KG1 (cell line): ENCODE results near the gene RNF151.
"Not testable (repeated sequence)": the region's sequence is repeated elsewhere in the genome, so short reads cannot be mapped to it uniquely, and the experiment has no call there.

ENCODE experiments used
- DNase-seq: peaks from one replicate; lab custom pipeline; 2025; lab: John Stamatoyannopoulos, UW

RNF151 gene

DNA sequence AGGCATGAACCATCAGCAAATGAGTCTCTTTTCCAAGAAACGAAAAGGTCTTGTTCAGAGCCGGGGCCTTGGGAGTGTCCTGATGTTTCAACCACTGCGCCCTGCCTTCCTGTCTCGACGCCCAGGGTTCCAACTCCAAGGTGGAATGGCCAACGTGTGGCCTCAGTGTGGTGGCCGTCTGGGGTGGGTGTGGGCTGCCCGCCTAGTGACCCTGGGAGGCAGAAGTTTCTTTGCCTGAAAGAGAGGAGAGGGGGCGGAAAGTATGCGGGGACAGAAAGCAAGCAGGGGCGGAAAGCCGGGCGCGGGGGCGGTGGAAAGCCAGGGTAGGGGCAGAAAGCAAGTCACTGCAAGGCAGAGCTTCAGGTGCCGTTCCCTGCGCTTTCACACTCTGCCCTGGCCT is 27.7 kb upstream of the RNF151 start:
- no peak for DNase-seq

DNA sequence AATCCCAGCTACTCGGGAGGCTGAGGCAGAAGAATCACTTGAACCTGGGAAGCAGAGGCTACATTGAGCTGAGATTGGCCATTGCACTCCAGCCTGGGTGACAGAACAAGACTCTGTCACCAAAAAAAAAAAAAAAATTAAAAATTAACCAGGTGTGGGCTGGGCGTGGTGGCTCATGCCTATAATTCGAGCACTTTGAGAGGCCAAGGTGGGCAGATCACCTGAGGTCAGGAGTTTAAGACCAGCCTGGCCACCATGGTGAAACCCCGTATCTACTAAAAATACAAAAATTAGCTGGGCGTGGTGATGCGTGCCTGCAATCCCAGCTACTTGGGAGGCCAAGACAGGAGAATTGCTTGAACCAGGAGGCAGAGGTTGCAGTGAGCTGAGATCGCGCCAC is 26.8 kb upstream of the RNF151 start:
- DNase-seq: not testable (repeated sequence)

DNA sequence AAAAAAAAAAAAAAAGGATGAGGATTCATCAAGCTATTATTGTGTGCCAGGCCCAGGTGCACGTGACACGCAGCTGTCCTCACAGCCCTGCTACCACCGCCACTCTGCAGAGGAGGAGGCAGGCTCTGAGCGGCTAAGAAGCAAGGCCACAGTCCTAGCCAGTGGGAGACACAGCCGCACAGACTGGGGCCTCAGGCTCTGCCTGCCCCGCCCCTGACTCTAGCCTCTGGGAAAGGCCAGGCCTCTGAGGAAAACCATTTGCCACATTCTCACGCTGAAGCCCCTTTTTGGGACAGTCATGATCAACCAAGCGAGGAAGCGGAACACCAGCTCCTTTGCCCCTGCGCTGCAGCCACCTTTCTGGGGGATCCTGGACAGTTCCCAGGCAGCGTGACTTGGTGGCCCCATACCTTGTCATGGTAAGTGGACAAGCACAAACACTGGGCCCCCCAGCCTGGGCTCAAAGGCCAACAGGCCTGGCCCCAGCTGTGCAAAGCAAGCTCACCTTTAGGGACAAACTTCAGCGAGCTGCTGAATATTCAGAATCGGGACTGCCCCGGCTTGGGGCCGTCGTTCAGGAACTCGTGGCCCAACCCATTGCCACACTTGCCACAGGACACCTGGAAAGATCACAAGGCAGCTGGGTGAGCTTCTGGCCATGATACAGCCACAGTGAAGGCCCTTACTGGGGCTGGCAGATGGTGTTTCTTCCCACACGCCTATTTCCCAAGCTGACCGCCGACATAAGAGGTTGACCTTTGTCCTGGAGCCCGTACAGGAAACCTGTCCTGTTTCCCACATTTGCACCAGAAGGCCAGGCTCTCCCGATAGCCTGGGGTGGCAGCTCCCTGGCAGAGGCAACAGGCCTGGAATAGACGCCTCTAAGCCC is 26.1 kb upstream of the RNF151 start:
- no peak for DNase-seq

DNA sequence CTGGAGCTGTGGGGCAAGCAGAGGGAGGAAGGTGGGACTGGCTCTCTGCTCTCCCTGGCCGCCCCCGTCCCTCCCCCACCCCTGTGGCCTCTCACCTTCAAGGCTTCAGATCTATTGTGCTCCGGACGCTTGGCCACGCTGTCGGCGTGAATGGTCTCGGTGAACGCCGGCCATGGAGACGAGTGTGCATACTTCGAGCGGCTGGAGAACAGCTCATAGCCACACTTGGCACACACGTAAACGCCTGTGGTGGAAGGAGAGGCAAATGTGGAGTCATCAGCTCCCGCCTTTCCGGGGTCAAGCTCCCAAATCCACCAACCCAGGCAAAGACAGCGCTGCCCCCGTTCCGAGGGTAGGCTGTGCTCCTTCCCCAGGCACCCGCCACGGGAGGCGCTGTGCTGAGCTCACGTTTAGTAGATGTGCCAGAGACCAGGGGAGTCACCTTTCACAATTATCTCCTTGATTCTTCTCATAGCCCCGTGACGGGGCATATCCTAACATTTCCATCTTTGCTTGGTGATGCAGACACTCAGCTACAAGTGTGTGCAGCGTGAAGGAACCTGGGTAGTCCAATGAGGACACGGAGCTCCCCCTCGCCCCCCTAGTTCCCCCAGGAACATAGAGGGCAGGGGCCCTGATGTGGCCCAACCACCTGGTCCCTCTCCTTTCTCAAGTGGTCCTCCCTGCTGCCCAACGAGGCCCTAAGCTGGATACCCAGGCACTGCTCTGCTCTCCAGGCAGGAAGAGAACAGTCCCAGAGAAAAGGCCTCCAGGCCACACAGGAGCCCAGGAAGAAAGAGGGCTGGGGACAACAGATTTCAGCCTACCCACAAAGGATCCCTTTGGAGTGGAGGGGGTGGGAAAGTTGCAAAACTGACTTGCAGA is 25.3 kb upstream of the RNF151 start:
- no peak for DNase-seq

DNA sequence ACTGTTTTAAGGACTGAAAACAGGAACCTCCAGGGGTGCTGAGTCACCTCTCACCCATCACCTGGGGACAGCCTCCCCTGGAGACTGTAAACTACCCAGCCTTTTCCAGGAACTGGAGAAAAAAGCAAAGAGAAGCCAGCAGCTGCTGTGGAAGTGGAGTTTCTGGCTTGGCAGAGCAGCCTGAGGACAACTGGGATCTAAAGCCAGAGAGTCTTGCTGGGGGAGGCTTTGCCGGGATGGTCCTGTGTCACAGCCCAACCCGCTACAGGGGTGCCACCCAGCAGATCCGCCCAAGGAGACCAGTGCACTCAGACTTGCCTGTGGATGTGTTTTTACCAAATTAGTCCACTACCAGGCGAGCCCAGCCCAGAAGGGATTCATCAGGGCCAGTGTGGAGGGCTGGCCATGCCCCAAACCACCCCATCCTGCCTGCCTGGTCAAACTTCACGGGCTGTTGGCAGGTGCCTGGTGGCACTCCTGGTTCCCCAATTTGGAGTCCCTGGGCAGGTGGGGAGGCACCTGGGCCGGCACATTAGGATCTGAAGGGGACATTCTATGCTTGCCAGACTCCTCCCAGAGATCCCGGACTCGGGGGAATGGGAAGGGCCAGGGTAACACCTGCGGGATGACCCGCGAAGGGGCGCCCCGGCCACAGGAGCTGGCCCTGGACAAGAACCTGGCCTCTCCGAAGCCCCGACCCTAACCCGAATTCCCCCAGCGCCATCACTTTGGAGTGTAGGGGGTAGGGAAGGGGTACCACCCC is 24.4 kb upstream of the RNF151 start:
- DNase-seq: no peak

DNA sequence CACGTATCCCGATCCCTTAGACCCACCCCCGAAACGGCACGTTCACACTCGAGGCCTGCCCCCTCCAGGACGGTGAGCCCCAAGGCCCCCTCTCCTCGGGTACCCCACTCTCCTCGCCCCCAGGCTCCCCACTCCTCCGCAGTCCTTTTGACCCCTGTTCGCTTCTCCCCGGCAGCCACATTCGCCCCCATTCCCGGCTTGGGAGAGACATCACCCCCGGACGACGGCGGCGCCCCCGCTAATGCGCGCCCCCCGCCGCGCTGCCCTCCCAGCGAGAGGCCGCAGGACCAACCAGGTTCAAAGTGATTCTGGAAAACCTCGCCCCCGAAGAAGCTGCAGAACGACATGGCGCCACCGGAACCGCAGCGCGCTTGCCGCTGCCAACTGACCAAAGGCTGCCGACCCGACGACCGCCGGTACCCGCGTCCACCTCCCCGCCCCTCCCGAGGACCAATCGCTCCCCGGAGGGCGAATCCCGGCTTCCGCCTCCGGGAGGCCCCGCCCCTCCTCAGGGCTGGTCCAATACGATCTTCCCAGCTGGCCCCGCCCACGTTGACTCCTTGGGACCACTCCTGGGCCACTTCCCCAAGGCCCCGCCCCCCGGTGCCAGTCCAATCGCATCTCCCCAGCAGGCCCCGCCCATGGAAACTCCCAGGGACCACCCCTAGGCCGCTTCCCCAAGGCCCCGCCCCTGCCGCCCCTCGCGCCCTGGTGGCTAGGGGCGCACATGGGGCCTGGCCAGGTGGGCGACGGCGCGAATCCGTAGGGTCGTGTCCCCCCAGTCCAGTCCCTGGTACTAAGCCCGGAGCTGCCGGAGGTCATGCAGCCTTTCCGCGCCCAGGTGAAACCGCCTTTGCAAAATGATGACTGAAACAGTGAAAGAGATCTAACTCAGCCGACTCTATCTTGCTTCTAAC is 23.6 kb upstream of the RNF151 start, which contains the start of gene MSRB1:
MSRB1 (minus strand) TSS at position 390 of the 917 bp plus-strand sequence; CDS start at position 347, 43 bp downstream.
- peak; percentile 97 for DNase-seq

DNA sequence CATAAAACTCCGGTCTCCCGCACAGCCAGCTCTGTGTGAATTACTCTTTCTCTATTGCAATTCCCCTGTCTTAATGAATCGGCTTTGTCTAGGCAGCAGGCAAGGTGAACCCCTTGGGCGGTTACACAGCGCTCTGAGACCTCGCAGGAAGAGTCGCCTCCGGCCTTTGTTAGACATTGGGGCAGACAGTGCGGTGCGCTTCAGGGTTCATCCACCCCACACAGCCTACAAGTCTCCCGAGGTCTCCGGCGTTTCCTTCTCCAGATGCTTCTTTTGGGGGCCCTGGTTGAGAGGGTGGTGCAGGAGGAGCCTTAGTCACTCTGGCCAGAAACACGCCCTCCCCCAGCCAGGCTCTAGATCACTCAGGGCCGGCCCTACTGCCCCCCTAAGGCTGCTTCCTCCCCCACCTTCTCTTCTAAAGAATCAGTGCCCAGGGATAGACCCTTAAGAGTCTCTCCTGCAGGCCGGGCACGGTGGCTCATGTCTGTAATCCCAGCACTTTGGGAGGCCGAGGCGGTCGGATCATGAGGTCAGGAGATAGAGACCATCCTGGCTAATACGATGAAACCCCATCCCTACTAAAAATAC is 21.9 kb upstream of the RNF151 start:
- DNase-seq: no peak

DNA sequence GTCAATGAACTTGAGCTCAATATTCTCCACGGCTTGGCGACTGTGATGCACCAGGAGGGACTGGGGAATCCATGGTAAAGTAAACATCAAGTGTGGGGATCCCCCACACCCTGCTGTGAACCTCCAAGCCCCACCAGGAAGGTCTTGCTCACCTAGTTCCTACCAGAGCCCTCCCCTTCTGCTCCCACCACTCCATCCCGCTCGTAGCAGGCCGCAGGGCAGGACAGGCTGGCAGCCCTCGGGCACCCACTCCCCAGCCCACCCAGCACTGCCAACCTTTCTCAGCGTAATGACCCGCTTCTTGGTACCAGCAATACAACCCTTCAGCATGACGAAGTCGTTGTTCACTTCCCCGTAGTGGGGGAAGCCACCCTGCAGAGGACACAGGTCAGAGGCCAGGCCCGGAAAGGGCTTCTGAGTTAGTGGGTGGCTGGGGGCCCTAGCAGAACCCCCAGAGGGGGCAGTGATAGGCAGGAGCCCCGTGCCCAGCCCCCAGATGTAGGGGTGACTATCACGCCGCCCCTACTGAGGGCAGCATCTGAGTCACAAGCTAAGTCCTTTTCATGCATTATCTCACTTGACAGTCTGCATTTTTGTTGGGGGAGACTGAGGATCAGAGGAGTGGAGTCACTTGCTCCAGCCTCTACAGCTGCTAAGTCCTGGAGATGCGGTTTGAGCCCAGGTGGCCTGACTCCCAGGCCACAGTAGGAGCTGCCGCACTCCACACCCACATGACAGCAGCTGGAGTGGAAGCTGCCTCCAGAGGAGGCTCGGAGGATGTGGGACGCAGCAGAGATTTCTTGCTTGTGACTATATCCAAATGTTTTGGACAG is 20.9 kb upstream of the RNF151 start:
- no peak for DNase-seq

DNA sequence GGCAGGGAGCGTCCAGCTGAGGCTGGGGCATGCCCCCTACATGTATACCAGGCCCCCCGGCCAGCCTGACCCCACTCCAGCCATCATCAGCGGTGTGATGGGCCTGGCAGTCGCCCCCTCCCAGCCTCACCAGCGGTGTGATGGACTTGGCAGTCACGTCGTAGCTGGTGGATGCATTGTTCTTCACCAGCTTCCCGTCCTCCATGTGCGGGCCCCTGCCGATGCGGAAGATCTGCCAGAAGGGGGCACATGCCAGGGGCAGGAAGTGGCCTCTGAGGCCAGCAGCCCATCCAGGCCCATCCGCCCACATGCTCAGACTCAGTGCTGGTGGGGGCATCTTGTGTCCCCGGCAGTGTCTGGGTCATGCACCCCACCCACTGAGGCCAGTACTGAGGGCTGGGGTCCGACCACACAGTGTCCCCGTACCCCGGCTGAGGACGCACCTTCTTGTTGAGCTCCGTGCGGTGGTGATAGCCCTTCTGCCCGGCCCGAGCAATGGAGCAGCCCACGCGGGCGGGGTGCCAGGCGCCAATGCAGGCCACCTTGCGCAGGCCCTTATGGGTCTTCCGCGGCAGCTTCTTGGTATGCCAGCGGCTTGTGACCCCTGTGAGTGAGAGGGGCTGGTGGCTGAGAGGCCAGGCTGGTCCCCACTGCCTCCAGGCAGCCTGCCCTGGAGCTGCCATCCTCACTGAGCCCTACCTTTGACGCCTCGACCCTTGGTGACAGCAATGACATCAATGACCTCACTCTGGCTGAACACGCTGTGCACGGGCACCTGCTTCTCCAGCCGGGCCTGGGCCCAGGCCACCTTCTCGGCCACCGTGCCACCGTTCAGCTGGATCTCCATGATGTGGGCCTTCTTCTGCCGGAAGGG is 19.9 kb upstream of the RNF151 start:
- no peak for DNase-seq

DNA sequence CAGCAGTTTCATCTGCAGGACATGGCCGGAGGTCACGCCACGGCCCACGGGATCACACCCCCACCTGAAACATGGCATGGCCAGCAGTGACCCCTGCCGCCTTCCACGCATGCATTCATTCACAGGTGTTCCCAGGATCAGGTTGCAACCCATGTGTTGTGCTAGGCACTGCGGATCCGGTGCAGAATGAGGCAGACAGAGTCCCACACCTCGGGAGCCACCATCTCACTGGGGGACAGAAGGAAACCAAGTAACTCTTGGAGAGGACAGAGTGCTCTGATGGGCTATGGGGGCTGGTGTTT is 19.3 kb upstream of the RNF151 start:
- DNase-seq: no peak

DNA sequence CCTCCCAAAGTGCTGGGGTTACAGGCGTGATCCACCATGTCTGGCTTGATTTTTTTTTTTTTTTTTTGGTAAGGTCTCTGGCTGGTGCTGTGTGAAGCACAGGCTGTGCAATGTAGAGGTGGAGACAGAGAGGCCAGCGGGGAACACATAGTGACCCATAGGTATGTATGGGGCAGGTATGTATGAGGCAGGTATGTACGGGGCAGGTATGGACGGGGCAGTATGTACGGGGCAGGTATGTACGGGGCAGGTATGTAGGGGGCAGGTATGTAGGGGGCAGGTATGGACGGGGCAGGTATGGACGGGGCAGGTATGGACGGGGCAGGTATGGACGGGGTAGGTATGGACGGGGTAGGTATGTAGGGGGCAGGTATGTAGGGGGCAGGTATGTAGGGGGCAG is 17.1 kb upstream of the RNF151 start:
- DNase-seq: no peak

DNA sequence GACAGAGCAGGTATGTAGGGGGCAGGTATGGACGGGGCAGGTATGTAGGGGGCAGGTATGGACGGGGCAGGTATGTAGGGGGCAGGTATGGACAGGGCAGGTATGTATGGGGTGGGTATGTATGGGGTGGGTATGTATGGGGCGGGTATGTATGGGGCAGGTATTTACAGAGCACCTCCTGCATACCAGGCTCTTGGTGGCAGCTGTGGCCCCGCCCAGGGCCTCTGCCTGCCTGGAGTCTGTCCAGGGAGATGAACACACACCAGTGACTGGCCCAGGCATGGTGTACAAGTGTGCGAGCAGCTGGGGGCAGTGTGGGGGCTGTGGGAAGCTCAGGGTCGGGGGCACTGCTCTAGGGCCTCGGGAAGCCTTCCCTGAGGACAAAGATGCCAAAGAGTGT is 16.6 kb upstream of the RNF151 start:
- DNase-seq: no peak

DNA sequence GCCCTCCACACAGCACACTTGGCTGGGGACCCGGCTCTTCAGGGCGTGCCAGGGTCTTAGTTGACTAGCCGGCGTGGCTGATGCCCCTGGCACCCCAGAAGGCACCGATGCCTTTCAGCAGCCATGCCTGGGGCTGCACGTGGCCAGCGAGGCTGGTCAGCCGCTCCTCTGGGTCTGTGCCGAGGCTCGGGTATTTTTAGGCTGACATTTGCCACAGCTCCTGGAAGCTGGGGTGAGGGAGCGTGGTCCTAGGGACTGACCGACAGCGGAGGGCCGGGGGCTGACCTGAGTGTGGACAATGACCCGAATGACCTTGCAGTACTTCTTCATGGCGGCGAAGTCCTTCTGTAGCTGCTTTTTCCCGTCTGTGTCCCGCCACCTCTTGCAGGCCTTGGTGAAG is 16.1 kb upstream of the RNF151 start:
- DNase-seq: no peak

DNA sequence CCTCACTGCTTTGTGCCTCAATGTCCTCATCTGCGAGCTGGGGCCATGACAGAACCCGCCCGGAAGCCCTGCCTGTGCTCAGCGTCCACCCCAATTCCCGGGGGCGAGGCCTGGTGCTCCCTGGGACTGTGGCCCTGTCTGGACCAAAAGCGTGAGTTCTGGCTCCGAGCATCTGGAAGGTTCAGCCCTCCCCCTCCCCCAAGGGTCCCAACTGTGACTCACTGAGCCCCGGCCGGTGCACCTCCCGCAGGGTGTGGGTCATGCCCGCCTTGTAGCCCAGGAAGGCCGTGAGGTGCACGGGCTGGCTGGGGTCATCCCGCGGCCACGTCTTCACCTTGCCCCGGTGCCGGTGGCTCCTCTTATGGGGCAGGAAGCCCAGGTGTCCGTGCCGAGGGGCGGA is 12.9 kb upstream of the RNF151 start:
- DNase-seq: no peak

DNA sequence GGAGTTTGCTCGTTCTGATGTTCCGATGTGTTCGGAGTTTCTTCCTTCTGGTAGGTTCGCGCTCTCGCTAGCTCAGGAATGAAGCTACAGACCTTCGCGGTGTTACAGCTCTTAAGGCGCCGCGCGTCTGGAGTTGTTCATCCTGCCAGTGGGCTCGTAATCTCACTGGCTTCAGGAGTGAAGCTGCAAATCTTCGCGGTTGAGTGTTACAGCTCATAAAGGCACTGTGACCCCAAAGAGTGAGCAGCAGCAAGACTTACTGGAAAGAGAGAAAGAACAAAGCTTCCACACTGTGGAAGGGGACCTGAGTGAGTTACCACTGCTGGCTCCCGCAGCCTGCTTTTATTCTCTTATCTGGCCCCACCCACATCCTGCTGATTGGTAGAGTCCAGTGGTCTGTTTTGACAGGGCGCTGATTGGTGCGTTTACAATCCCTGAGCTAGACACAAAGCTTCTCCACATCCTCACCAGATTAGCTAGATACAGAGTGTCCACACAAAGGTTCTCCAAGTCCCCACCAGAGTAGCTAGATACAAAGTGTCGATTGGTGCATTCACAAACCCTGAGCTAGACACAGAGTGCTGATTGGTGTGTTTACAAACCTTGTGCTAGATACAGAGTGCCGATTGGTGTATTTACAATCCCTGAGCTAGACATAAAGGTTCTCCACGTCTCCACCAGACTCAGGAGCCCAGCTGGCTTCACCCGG is 9.1 kb upstream of the RNF151 start:
- DNase-seq: not testable (repeated sequence)

DNA sequence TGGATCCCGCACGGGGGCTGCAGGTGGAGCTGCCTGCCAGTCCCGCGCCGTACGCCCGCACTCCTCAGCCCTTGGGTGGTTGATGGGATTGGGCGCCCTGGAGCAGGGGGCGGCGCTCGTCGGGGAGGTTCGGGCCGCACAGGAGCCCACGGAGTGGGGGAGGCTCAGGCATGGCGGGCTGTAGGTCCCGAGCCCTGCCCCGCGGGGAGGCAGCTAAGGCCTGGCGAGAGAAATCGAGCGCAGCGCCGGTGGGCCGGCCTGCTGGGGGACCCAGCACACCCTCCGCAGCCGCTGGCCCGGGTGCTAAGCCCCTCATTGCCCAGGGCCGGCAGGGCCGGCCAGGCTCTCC is 8.5 kb upstream of the RNF151 start:
- DNase-seq: not testable (repeated sequence)

DNA sequence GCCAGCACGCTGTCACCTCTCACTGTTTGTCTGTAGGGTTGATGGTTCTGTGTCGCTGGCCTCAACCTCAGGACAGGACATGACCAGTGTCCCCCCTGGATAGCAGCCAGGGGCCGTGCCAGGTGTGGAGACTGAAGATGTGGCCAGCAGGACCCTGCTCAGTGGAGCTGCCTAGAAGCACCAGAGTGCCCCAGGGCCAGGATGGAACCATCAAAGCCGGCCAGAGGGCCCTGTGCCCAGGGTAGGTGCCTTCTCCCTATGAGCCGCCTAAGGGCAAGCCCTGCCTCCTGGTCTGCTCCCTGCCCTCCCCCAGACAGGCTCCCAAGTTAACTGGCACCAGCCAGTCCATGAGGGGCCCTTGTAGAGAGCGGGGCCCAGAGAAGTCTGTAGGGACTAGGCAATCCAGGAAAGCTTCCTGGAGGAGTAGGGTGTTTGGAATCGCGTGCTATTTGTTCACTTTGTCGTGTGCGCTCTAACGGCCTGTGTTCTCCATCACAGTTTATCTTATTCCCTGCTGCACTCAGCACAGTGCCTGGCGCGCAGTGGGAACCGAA is 7.9 kb upstream of the RNF151 start:
- no peak for DNase-seq
